GM19463 (cell line): ENCODE results near the gene FGF10.

ENCODE experiments used
- ATAC-seq: cut with Tn5 transposase; IDR thresholded peaks from one replicate; pipeline ENCODE4 v1.9.1; 2021; ENCODE audit warnings: mild to moderate bottlenecking, moderate library complexity; ENCODE audit not compliant: unreplicated experiment

Gene FGF10

GRCh38 chr5:44389090-44389822 lies at the start of gene FGF10:
Gene FGF10, minus strand, starts transcription at chr5:44389420. Its CDS starts 738 bp downstream, at chr5:44388682.
- ATAC-seq: no peak

GRCh38 chr5:44426944-44427343 lies 37.7 kb upstream of the FGF10 start:
- no peak for ATAC-seq

- ATAC-seq: no peak
Measured at GRCh38 chr5:44412286-44412685, 23.1 kb upstream of the FGF10 start.

- ATAC-seq: peak; percentile 77
Measured at GRCh38 chr5:44402084-44402483, 12.9 kb upstream of the FGF10 start.

- ATAC-seq: no peak
Measured at GRCh38 chr5:44401611-44402010, 12.4 kb upstream of the FGF10 start.

GRCh38 chr5:44398382-44398781 lies 9.2 kb upstream of the FGF10 start:
- no peak for ATAC-seq

GRCh38 chr5:44396312-44396711 lies 7.1 kb upstream of the FGF10 start:
- ATAC-seq: no peak

- no peak for ATAC-seq
Measured at GRCh38 chr5:44390351-44390750, 1.1 kb upstream of the FGF10 start.

- ATAC-seq: no peak
Measured at GRCh38 chr5:44389823-44390143, 563 bp upstream of the FGF10 start.

- ATAC-seq: no peak
Measured at GRCh38 chr5:44388321-44389089, 715 bp downstream of the FGF10 start.

- ATAC-seq: no peak
Measured at GRCh38 chr5:44387921-44388320, 1.3 kb downstream of the FGF10 start.

- ATAC-seq: no peak
Measured at GRCh38 chr5:44387406-44387805, 1.8 kb downstream of the FGF10 start.

GRCh38 chr5:44385291-44385900 lies 3.8 kb downstream of the FGF10 start:
- no peak for ATAC-seq

GRCh38 chr5:44384816-44385215 lies 4.4 kb downstream of the FGF10 start:
- ATAC-seq: no peak

- no peak for ATAC-seq
Measured at GRCh38 chr5:44382894-44383293, 6.3 kb downstream of the FGF10 start.

GRCh38 chr5:44377057-44377456 lies 12.2 kb downstream of the FGF10 start:
- no peak for ATAC-seq

- ATAC-seq: no peak
Measured at GRCh38 chr5:44372028-44372427, 17.2 kb downstream of the FGF10 start.

- ATAC-seq: no peak
Measured at GRCh38 chr5:44367203-44367602, 22.0 kb downstream of the FGF10 start.

GRCh38 chr5:44365345-44365744 lies 23.9 kb downstream of the FGF10 start:
- ATAC-seq: no peak

GRCh38 chr5:44364097-44364496 lies 25.1 kb downstream of the FGF10 start:
- no peak for ATAC-seq

- no peak for ATAC-seq
Measured at GRCh38 chr5:44361342-44362001, 27.7 kb downstream of the FGF10 start.

- no peak for ATAC-seq
Measured at GRCh38 chr5:44360919-44361318, 28.3 kb downstream of the FGF10 start.
